GM19395 (cell line): ENCODE data around the gene GLRX.

Experiments used
- ATAC-seq: cut with Tn5 transposase; IDR thresholded peaks from one replicate; pipeline ENCODE4 v1.9.1; 2021; ENCODE audit warnings: mild to moderate bottlenecking, moderate library complexity; ENCODE audit not compliant: unreplicated experiment

GLRX gene

DNA sequence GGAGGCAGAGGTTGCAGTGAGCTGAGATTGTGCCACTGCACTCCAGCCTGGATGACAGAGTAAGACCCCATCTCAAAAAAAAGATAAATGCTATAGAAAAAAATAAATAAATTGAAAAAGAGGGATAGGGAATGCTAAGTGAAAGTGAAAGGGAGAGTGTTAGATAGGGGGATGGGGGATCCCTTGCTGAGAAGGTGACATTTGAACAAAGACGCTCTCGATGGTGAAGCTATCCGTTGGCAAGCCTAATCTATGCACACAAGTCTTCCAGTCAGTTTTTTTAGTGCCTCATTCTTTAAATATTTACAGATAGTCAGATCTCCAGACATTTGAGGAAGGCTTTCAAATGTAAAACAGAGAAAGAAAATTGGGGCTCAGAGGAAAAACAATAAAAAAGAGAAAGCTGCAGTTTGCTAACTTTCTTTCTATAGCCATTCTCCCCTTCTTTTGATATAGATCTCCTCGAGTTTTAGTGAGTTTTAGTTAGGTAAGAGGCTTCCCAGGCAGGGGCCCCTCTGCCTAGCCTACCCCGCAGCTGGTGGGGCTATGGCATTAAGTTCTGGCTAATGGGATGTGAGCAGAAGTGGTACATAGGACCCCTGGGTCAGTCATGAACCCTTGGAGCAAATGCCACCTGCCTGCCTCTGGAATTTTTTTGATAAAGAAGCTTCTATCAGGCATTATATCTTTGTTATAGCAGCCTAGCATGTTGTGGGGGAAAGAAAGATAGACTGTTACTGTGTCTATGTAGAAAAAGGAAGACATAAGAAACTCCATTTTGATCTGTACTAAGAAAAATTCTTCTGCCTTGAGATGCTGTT, 12.0 kb downstream of the GLRX start:
- no peak for ATAC-seq

DNA sequence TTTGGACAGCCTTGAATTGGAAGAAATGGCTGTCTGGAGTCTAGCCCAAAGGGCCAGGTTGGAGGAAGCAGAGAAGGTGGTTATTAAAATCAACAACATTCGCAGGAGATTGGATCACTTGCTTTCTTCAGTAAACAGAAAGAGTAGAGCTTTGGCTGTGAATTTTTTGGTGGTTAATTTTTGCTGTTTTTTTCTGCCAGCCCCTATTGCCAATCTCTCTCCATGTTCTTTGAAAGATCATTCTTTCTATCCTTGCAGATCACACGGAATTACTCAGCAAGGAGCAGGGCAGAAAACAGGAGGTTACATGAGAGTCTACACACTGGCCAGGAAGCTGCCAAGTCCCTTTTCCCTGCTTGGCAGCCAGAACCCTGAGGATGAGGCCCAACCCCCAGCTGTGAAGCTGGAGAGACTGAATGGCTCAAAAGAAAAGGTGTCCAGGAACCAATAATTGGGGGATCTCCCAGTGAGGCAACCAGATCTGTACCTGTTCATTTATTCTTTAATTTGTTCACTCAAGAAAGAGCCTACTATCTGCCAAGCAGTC, 13.0 kb downstream of the GLRX start:
- ATAC-seq, result no peak

GRCh38 chr5:95808686-95809413, 13.7 kb downstream of the GLRX start:
- ATAC-seq, result peak; percentile 99

- no peak for ATAC-seq
Measured at GRCh38 chr5:95808013-95808685, 14.4 kb downstream of the GLRX start.

DNA sequence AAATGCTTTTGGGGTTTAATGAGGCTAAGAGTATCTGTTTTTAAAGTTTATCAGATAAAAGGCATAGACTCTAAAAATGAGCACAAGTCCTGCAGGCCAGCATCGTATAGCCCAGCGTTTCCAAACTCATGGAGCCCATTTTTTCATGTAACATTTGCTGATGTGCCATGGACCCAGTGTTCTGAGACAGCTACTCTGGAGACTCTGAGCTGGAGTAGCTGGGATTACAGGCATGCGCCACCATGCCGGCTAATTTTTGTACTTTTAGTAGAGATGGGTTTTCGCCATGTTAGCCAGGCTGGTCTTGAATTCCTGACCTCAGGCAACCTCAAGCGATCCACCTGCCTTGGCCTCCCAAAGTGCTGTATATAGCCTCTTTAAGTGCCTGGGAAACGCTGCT, 15.8 kb downstream of the GLRX start:
- no peak for ATAC-seq

- no peak for ATAC-seq
Measured at GRCh38 chr5:95804736-95805539, 17.6 kb downstream of the GLRX start.

- no peak for ATAC-seq
Measured at GRCh38 chr5:95803271-95804148, 19.0 kb downstream of the GLRX start.

GRCh38 chr5:95801961-95802360, 20.6 kb downstream of the GLRX start:
- no peak for ATAC-seq

DNA sequence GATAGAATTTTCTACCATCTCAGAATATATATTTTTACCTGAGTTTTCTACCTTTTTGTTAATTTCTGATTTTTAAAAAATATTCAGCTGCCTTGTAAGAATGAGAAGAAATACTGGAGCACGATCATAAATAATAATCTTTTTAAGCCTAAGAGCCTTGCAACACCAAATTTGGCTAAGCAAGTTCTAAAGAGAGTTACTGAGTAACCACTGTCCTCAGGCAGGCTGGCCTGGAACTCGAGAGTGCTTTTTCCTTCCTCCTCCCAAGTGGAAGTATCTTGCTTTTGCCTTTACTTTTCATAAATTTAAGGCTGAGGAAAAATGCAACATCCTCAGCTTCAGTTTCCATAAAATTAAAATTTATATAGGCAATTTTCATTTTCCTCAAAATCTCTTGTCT, 21.0 kb downstream of the GLRX start:
- ATAC-seq, result no peak

GRCh38 chr5:95800553-95800952, 22.0 kb downstream of the GLRX start:
- no peak for ATAC-seq

DNA sequence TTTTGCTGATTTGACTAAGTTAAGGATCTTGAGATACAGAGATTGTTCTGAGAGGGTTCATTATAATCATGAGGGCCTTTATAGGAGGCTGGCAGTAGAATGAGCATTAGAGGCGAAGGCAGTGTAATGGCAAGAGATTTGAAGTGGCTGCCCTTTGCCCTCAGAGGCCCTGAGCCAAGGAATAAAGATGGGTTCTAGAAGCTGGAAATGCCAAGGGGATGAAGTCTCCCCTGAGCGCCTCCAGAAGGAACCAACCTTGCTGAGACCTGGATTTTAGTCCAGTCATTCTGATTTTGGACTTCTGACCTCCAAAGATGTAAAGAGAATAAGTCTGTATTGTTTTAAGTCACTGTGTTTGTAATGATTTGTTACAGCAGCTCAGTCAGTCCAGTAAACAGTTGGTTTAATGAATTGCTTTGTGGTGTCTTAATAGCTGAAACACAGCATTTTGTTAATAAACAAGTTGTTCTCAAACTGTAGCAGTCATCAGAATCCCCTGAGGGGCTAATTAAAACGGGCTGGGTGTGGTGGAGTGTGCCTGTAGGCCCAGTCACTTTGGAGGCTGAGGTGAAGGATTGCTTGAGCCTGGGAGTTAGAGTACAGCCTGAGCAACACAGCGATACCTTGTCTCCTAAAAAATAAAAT, 23.2 kb downstream of the GLRX start:
- no peak for ATAC-seq

DNA sequence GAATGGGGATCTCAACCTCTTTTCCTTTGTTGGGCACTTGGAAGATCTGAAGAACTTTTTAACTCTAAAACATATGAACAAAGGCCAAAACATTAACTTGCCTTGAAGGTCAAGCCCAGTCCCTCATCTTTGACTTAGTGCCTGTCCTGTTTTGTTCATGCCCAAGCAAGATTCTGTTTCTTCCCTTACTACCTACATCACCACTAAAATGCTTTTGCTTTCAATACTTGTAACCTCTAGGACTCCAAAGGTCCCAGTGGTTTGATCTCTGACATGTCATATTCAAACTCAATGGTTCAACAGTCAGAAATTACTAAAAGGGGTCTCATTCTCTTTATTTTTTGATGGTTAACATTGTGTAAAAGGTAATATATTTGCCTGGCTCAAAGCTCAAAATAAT, 24.0 kb downstream of the GLRX start:
- no peak for ATAC-seq

DNA sequence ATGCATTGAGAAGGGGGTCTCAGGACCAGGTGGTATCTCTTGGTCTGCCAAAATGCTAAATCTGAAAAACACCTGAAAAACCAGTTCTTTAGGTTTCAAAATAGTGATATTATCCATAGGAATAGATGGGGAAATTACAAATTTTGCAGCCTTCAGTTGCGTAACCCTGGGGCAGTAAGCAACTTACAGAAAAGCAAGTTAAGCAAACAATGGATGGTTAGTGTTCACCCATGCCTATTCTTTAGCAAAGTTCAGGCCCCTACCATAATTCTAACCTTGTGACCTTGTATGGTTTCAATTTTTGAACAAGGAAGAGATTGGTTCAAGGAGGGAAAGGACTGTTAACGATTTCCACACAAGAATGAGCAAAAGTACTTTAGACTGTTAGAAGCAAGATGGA, 24.5 kb downstream of the GLRX start:
- ATAC-seq, result no peak

DNA sequence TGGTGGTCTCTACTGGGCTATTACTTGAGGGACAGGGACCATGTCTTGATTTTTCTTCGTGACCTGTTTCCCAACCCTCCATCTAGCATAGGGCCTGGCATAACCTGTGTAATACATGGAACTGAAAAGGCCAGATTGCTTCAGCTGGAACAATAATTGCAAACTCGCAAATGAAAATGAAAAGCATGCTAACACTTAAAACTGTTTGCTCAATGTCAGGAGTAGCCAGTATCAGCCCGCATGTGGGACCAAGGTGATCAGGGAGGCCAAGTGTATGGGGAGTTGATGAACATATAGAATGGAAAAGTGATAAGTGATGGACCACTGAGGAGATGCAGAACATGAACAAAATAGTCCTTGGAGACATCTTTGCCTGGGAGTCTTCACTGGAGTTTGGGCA, 25.2 kb downstream of the GLRX start:
- no peak for ATAC-seq

DNA sequence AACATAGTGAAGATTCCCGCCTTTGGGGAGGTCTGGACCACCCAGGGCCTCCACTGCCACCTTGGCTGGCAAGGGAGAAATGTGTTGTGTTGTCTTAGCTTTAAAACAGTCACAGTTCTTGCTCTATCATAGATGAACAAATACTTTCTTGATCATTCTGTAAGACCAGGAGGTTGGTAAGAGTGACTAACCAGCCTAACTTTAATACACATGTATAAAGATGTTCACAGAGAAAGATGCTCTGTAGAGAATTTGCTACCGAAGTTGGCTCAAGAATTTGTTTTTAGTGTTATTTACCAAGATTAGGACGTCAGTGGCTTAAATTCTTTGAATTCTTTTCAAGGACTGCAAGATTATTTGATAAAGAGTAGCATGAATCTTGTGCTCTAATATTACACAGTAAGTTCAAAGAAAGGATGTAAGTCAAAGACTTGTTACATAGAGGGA, 28.4 kb downstream of the GLRX start:
- no peak for ATAC-seq

GRCh38 chr5:95791751-95792150, 30.8 kb downstream of the GLRX start:
- ATAC-seq, result no peak

GRCh38 chr5:95788493-95788892, 34.0 kb downstream of the GLRX start:
- ATAC-seq, result no peak

DNA sequence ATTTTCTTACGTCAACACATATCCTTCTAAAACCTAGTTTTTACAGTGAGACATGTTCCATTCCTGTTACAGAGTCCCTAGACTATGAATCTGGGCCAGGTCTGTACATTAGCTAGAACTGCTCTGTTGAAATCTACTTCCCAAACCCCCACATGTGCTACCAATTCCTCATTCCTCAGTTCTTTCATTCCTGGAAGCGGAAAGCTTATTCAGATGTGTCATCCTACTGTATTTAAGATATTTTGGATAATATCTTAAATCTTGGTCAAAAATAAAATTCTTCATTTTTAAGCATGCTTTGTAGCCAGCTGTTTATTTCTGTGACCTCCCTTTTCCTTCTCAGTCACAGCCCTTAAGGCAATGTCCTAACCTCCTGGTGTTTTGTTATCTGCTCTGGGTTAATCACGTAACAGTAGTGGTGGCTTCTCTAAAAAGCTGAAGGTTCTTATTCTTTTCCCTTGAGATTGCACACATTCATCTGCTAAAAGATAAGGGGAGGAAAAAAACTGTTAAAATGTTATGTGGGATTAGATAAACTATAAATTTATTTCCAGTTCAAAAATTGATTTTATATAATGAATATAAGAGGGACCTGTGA, 35.6 kb downstream of the GLRX start:
- ATAC-seq, result no peak
